COLO668 (cell line): ENCODE data around the gene C19orf38.

Experiments
- DNase-seq: peaks from one replicate; lab custom pipeline; 2025; ENCODE audit not compliant: unreplicated experiment; lab: John Stamatoyannopoulos, UW

The C19orf38 gene

GRCh38 chr19:10848230-10848856 is at the start of gene C19orf38:
Gene C19orf38, plus strand, starts transcription at chr19:10848415. Its CDS starts 94 bp downstream, at chr19:10848509.
- DNase-seq = no peak

- no peak for DNase-seq
Measured at GRCh38 chr19:10800488-10800887, 47.7 kb upstream of the C19orf38 start.

GRCh38 chr19:10802479-10802878 is 45.7 kb upstream of the C19orf38 start:
- DNase-seq = no peak

- DNase-seq = no peak
Measured at GRCh38 chr19:10803252-10803651, 45.0 kb upstream of the C19orf38 start.

GRCh38 chr19:10805065-10805757 is 43.0 kb upstream of the C19orf38 start:
- DNase-seq = no peak

GRCh38 chr19:10805758-10806247 is 42.4 kb upstream of the C19orf38 start:
- no peak for DNase-seq

GRCh38 chr19:10808937-10809649 is 39.1 kb upstream of the C19orf38 start:
- DNase-seq = peak; percentile 13

- no peak for DNase-seq
Measured at GRCh38 chr19:10809651-10810285, 38.4 kb upstream of the C19orf38 start.

GRCh38 chr19:10811391-10812111 is 36.7 kb upstream of the C19orf38 start:
- no peak for DNase-seq

GRCh38 chr19:10812196-10812595 is 36.0 kb upstream of the C19orf38 start:
- no peak for DNase-seq

- DNase-seq = no peak
Measured at GRCh38 chr19:10812902-10813404, 35.3 kb upstream of the C19orf38 start.

GRCh38 chr19:10815007-10815536 is 33.1 kb upstream of the C19orf38 start:
- DNase-seq = no peak

GRCh38 chr19:10815969-10816644 is 32.1 kb upstream of the C19orf38 start:
- DNase-seq = no peak

GRCh38 chr19:10816691-10817090 is 31.5 kb upstream of the C19orf38 start:
- DNase-seq = no peak

- no peak for DNase-seq
Measured at GRCh38 chr19:10817291-10818038, 30.8 kb upstream of the C19orf38 start.

- no peak for DNase-seq
Measured at GRCh38 chr19:10818301-10819123, 29.7 kb upstream of the C19orf38 start.

- DNase-seq = no peak
Measured at GRCh38 chr19:10819124-10820060, 28.8 kb upstream of the C19orf38 start.
